DOHH2 (cell line): Measurements from ENCODE around the gene EPHB2.

Experiments used
- CTCF ChIP-seq: fragments of 200-600 bp; sonication (generic); IDR thresholded peaks from one replicate; pipeline ENCODE4 v1.5.1; 2014; ENCODE audit warnings: antibody characterized with exemption, mild to moderate bottlenecking, low read depth, low read length; ENCODE audit not compliant: poor library complexity, severe bottlenecking
- EZH2phosphoT487 ChIP-seq: fragments of 200-600 bp; sonication (generic); IDR thresholded peaks from 2 replicates; pipeline ENCODE4 v1.6.1; 2017; ENCODE audit warnings: borderline replicate concordance, mild to moderate bottlenecking, antibody characterized with exemption, low read length, moderate library complexity, mixed read lengths

DNA sequence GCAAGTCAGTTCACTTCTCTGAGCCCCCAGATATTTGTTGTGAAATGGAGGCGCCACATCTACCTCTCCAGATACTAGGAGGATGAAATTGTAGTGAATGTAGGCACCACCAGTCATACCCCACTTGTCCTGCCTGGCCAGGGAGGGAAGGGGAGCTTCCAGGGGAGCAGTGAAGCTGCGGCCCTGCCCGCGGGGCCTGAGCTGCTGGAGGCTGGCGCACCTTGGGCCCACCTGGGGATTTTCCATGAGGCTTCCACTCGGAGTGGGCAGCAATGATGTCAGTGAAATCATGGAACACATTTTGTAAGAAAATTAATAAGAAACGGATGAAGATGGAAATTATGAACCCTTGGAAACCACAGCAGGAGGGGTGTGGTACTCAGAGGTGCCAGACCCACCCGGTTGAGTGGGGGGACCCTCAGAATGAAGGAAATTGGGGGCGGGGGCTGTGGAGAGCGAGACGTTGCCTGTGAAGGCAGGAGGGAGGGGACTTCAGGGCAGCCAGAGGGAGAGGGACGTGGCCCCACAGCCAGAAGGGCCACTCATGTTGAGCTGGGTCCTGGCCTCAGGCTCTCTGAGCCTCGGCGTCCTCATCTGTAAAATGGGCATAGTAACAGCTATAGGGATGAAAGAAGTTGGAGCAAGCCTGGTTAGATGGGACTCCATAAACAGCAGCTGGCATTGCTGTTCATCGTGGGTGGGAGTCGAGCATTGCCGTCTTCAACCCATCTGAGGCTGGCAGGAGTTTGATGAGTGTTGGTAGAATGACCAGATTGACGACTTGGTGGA, 101.6 kb downstream of the EPHB2 start:
- TF ChIP-seq CTCF (no peak), EZH2phosphoT487 (no peak)
